ENCODE results near the gene ODF2L.

Gene ODF2L

DNA sequence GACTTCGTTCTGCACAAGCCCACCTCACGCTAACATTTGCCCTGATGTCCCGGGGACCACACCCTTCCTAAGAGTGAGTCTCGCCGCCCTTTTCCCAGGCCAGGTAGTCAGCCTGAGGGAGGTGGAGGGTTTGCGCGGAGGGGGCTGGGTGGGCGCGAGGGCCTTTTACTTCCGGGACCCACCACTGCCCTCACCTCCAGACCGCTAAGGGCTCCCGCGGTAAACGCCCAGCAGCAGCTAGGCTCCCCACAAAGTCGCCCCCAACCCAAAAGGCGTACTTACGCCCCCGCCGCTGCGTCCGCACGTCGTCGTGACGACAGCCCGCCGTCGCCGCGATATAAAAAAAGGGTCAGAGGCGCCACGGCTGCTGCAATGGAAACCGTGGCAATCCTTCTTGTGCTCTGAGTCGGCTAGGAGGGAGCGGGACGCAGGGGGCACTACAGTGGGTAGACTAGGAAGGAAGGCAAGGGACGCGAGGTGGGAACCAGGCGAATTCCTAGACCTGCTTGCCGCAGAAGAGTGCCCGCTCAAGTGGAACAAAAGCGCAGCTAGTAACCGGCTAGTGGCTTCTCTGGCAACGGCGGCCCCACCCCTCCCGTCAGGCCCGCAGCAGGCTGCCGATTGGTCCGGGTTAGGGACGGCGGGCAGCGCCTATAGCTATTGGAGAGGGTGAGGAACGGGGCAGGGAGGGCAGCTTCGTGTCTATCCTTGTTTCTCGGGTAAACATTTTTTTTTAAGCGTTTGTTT lies at the start of gene ODF2L:
ODF2L (minus strand) TSS at position 573 of the 747 bp plus-strand sequence. CDS start 9,296 bp downstream, outside the sequence.
- peak; percentile 89 for DNase-seq

GRCh38 chr1:86445919-86446318 lies 49.8 kb upstream of the ODF2L start:
- DNase-seq: no peak

DNA sequence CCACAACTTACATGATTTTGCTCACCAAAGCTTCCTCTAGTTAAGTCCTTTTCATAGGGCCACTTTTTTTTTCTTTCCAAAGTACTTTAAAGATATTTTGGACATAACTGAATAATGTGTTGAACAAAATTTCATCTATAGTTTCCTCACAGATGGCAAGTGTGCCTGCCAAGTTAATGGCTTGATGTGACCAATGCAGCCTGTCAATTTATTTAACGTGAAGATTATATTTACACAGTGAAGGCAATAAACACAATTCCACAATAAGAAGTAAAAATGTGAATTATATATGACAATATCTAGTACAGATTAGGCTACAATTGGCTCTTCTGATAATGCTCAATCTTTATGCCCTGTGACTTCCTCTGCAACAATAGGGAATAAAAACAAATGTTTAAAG lies 45.9 kb upstream of the ODF2L start:
- no peak for DNase-seq

DNA sequence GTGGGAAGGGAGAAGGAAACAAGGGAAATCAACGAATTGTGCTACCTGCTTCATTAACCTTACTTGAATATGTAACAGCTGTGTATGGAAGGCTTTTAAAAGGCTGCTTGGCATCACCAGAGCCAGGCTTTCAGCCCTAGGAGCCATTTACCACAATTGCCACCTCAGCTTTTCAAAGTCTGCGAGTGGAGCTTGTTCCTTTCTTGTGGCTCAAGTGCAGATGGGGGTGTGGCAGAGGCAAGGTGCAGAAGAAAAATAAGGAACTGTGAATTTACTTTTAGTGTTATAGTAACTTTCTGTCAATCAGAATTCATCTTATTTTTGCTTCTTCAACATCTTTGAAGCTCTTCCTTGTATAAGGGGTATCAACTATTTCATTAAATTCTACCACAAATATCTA lies 45.5 kb upstream of the ODF2L start:
- DNase-seq: no peak

GRCh38 chr1:86436041-86436440 lies 39.9 kb upstream of the ODF2L start:
- DNase-seq: no peak

DNA sequence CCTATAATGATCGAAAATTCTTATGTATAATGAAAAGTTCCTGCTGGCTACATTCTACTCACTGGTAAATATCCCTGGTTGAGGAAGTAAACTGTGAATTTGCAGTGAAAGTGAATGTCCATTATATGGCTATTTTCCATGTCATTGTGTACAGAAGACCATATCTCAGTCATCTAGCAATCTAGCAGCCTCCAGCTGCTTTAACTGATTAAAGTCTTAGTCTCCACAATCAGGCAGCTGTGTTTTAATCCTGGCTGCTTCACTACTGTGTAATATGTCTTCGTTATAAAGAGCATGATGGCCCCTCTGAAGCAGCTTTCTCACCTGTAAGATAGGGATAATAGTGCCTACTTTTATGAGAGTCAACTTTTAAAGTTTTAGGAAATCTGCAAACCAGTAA lies 39.2 kb upstream of the ODF2L start:
- DNase-seq: no peak

DNA sequence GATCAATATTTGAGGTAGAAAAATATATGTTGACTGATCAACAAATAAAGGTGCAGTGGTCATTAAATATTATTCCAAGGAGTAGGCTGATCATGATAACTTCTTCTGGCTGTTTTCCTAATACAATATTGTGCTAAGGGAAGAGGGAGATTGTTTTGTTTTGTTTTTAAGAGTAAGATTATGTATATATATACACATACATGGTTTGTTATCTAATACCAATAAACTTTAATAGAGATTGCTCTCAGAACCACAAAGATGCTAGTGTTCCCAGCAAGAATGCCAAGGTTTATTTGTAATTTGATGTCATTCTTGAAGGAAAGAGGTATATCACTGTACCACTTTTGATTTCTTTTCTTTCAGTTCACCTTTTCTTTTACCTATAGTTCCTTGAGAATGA lies 37.9 kb upstream of the ODF2L start:
- DNase-seq: no peak

DNA sequence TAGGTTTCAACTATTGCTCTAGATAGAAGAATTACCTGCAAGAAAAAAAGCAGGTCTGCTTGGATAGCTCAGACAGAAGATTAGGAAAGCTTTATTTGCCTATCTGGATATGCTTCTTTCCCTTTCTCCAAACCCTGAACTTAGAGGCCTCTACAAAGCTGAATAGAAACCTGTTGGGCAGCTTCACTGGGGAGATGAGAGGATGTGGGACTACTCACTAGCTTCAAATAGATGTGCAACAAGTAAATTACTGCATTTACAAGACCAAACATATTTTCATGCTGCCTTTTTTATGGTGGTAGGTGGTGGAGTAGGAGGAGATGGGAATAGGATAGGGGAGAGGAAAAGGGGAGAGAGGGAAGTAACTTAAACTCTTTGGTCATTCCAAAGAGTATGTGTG lies 34.3 kb upstream of the ODF2L start:
- no peak for DNase-seq

DNA sequence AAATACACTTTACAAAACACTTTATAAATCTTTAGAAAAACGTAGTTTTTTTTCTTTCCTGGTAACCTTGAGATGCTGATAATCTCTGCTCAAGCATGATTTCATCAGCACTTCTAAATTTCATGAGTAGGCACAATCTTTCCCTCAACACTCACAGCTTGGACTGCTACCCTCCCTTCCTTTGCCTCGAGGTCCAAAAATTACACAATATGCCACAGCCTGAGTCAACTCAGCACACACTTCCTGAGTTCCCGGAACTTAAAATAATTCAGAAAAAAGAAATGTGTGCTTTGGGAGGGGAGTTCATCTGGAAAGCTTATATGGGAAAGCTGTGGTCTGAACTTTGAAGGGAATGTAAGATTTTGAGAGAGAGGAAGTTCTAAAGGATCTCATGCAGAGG lies 33.7 kb upstream of the ODF2L start:
- DNase-seq: no peak

GRCh38 chr1:86429122-86429725 lies 33.1 kb upstream of the ODF2L start:
- DNase-seq: no peak

DNA sequence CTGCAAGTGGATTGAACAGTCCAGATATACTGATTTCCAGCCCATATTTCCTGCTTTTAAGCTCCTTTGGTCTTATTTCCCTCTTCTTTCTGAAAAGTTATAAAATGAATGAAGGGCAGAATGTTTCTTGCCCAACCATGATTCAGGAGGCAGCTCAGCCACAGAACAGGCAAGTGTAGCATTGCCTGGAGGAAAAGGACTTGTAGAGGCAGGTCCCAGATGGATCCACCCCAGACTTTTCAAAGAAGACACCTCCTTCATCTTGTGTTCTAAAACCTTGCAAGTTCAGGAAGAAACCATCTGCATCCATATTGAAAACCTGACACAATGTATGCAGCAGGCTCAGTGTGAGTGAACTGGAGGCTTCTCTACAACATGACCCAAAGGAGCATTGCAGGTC lies 27.8 kb upstream of the ODF2L start, which contains the start of gene CLCA2:
CLCA2 (plus strand) TSS at position 299 of the 400 bp plus-strand sequence; CDS start at position 376, 77 bp downstream.
- no peak for DNase-seq

DNA sequence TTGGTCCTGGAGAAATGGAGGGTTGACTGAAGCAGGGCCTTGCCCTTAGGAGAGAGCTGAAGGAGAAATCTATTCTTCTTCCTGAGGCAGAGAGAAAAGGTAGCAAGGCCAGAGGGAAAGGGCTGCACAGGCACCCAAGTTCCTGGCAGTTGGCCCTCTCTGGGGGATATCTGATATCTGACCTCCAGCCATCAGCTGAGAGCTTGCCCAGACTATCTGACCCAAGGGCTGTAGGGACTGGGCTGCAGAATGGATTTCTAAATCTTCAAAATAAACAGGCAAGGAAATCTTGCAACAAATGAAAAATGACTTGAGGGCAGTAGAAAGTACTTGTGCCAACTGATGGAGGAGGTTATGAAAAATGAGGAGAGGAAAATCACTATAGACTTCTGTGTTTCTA lies 27.4 kb upstream of the ODF2L start:
- no peak for DNase-seq

DNA sequence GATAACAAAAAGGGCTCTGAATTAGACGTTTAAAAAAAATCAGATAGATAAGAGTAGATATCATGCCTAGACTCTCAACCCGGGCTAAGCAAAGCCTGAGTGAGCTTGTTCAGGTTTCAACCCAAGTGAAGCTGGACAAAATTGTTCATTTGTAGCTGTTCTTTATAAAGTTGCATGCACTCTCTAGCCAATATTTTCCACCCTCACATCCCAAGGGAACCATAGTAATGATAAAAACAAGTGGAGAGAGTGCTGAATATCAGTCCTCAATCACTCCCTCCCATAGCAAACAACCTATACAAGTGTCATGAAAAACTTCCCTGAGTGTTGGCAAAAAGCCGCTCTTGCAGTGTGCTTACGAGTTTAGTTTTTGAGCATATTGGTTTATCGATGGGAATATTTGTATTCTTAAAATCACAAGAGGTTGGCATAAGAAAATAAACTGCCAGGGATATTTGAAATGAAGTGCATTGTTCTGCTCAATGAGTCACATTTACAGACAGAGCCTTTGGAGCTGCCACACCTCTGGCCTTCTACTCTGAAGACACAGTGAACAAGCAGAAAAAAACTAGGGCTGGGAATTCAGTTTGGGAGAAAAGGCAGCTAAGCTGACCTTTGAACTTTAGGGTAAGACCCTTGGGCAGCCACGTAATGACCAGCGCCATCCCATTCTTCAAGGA lies 25.6 kb upstream of the ODF2L start:
- no peak for DNase-seq

DNA sequence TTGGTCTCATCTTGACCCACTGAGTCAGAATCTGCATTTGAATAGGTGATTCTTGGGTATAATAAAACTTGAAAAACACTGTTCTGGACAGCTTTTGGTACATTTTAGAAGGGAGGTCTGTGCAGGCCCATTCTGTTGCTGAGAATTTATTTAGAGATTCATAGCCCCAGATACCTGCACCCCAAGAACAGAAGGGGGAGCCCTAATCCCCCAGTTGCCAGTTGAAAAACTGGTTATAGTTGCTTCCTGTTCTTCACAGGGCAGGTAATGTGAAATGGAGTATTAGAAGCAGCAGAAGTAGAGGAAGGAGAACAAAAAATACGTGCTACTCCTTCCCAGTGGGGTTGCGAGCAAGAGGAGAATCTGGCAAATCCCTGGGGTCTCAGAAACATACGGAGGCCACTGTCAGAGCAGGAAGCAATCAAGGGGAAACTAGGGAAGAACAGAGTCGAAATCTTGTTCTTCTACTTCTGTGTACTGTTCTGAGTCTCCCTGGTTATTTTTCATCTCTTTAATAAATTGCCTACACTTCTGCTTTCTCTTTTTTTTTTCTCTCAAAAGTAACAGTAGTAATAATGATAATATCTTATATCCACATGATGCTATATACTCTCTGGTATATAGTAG lies 23.3 kb upstream of the ODF2L start:
- DNase-seq: no peak

GRCh38 chr1:86416343-86416742 lies 20.2 kb upstream of the ODF2L start:
- peak; percentile 7 for DNase-seq

DNA sequence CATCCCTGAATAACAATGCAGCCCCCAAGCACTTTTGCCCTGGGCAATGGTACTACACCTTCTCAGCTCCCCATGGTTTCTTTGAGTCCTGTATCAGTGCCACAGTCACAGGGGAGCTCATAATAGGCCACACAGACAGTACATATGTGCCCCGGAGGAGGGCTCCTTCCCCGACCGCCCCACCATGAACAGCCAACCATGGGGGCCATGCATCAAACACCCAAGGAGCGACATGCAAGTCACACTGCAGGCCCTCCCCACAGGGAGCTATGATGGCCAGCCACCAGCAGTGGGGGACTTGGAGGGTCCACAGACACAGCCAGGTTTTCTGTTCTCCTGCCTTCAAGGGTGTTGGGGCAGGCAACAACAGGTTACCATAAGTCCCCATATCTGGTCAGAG lies 14.8 kb upstream of the ODF2L start:
- DNase-seq: no peak

- peak; percentile 80 for DNase-seq
These were observed 13.4 kb upstream of the ODF2L start for GRCh38 chr1:86409416-86410021.

GRCh38 chr1:86396498-86396890 lies 371 bp upstream of the ODF2L start:
- DNase-seq: no peak

GRCh38 chr1:86394416-86394815 lies 1.7 kb downstream of the ODF2L start:
- no peak for DNase-seq

DNA sequence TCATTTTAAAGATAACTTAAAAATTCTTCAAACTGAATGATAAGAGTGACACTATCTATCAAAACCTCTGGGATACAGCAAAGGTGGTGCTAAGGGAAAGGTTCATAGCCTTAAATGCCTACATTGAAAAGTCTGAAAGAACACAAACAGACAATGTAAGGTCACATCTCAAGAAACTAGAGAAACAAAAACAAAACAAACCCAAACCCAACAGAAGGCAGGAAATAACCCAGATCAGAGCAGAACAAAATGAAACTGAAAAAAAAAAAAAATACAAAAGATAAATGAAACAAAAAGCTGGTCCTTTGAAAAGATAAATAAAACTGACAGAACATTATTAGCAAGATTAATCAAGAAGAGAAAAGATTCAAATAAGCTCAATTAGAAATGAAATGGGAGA lies 6.8 kb downstream of the ODF2L start:
- no peak for DNase-seq

- DNase-seq: no peak
These were observed 7.3 kb downstream of the ODF2L start for GRCh38 chr1:86388777-86389176.

DNA sequence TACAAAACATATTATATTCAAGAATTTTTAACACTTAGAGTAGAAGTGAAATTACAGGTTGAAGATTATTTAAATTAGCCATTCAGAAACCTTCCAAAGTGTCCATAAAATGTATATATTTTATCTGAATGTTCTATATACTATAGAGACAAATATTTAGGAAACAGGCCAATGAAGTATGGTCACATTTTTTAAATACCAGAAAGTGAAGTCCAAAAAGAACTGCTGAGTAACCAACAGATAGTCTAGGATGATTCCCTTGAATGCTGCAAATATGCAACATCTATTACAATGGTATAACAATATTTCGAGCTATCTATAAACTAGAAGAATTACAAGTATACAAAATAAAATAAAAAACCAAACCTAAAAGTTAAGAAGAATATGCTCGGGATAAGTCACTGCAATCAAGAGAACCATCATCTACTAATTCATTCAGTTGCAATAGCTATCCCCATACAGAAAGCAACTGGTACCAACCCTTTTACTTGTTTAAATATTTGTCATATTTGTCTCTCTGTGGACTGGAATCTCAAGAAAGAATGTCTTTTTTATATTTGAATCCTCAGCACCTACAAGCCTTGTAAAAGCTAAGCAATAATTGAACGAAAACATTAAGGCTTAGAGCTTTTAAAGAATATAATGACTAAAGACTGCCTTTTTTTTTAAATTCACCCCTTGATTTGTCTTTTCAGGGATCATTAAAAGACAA lies 8.1 kb downstream of the ODF2L start:
- DNase-seq: no peak

DNA sequence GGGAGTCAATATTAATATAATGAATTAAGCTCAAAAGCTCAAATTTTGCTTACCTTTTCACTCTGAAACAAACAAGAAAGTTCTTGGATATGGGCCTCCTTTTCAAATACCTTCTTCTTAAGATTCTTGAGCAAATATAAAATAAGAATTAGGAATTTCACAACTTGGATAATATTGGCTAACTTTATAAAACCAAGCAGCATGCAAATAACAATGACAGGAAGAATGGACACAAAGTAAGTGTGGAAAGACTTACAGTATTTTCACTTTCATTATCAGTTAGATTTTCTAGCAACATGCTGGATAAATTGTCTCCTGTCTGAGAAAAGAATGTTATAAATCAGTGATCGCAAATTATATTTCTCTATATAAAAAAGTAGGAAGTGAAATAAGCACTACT lies 13.2 kb downstream of the ODF2L start:
- DNase-seq: no peak
